Measurements from ENCODE around the gene CSTPP1.

GRCh38 chr11:46905806-46906205 lies 30.8 kb upstream of the CSTPP1 start:
- TF ChIP-seq EZH2 (IDR thresholded peaks at IDR 0.05; ENCODE audit: borderline replicate concordance, insufficient read depth, low read length, poor library complexity, severe bottlenecking) = no peak
- TF ChIP-seq EP300 (conservative IDR thresholded peaks at IDR 0.05; ENCODE audit: poor library complexity, severe bottlenecking) = no peak
- TF ChIP-seq CTCF (IDR thresholded peaks at IDR 0.05; ENCODE audit: poor library complexity, severe bottlenecking) = no peak
- TF ChIP-seq POLR2AphosphoS5 (IDR thresholded peaks at IDR 0.05) = no peak
- TF ChIP-seq MXI1 (conservative IDR thresholded peaks at IDR 0.05; ENCODE audit: poor library complexity, severe bottlenecking) = no peak
- no peak for TF ChIP-seq TAF1 (IDR thresholded peaks at IDR 0.05; ENCODE audit: low read depth)
- no peak for TF ChIP-seq REST (IDR thresholded peaks at IDR 0.05; ENCODE audit: borderline replicate concordance)
